ENCODE data around the gene ARHGEF33. TPM values are rescaled to one million over a fixed set of nuclear protein-coding genes. Genes with fewer than 3 reads are reported as not detected.
"Not testable (repeated sequence)": the region's sequence is repeated elsewhere in the genome, so short reads cannot be mapped to it uniquely, and the experiment has no call there.

The ARHGEF33 gene
- total RNA-seq, 1 donor from 2014 or later: 0.27 TPM

GRCh38 chr2:38909872-38910271 is 20.2 kb downstream of the ARHGEF33 start:
- no peak for DNase-seq (ENCODE audit: low read depth)

GRCh38 chr2:38911191-38911590 is 21.5 kb downstream of the ARHGEF33 start:
- DNase-seq (ENCODE audit: low read depth): no peak

GRCh38 chr2:38912619-38913018 is 22.9 kb downstream of the ARHGEF33 start:
- DNase-seq (ENCODE audit: low read depth): no peak

GRCh38 chr2:38922389-38922788 is 32.7 kb downstream of the ARHGEF33 start:
- no peak for DNase-seq (ENCODE audit: low read depth)

GRCh38 chr2:38922902-38923301 is 33.2 kb downstream of the ARHGEF33 start:
- no peak for DNase-seq (ENCODE audit: low read depth)

- peak; percentile 6 for DNase-seq (ENCODE audit: low read depth)
Measured at GRCh38 chr2:38925982-38926381, 36.3 kb downstream of the ARHGEF33 start.

GRCh38 chr2:38930600-38930999 is 40.9 kb downstream of the ARHGEF33 start:
- DNase-seq (ENCODE audit: low read depth): no peak

- no peak for DNase-seq (ENCODE audit: low read depth)
Measured at GRCh38 chr2:38932586-38932985, 42.9 kb downstream of the ARHGEF33 start.

- DNase-seq (ENCODE audit: low read depth): no peak
Measured at GRCh38 chr2:38933653-38934052, 44.0 kb downstream of the ARHGEF33 start.

GRCh38 chr2:38934742-38935141 is 45.1 kb downstream of the ARHGEF33 start:
- DNase-seq (ENCODE audit: low read depth): no peak

GRCh38 chr2:38935568-38936172 is 46.0 kb downstream of the ARHGEF33 start:
- DNase-seq (ENCODE audit: low read depth): no peak

- DNase-seq (ENCODE audit: low read depth): not testable (repeated sequence)
Measured at GRCh38 chr2:38936516-38936915, 46.8 kb downstream of the ARHGEF33 start.

- no peak for DNase-seq (ENCODE audit: low read depth)
Measured at GRCh38 chr2:38937548-38937947, 47.9 kb downstream of the ARHGEF33 start.

GRCh38 chr2:38940746-38941145 is 51.1 kb downstream of the ARHGEF33 start:
- DNase-seq (ENCODE audit: low read depth): no peak

- no peak for DNase-seq (ENCODE audit: low read depth)
Measured at GRCh38 chr2:38943784-38944183, 54.1 kb downstream of the ARHGEF33 start.

- DNase-seq (ENCODE audit: low read depth): no peak
Measured at GRCh38 chr2:38945372-38945771, 55.7 kb downstream of the ARHGEF33 start.

- no peak for DNase-seq (ENCODE audit: low read depth)
Measured at GRCh38 chr2:38945911-38946310, 56.2 kb downstream of the ARHGEF33 start.

- peak; percentile 75 for DNase-seq (ENCODE audit: low read depth)
Measured at GRCh38 chr2:38947241-38948239, 57.9 kb downstream of the ARHGEF33 start.

- no peak for DNase-seq (ENCODE audit: low read depth)
Measured at GRCh38 chr2:38948387-38948882, 58.8 kb downstream of the ARHGEF33 start.

- no peak for DNase-seq (ENCODE audit: low read depth)
Measured at GRCh38 chr2:38948995-38949394, 59.3 kb downstream of the ARHGEF33 start.

- no peak for DNase-seq (ENCODE audit: low read depth)
Measured at GRCh38 chr2:38951766-38952165, 62.1 kb downstream of the ARHGEF33 start.

GRCh38 chr2:38957972-38958371 is 68.3 kb downstream of the ARHGEF33 start:
- peak; percentile 57 for DNase-seq (ENCODE audit: low read depth)

Data from myocyte (in vitro differentiated cells).